ENCODE data around the gene DAPL1.

DAPL1 gene

DNA sequence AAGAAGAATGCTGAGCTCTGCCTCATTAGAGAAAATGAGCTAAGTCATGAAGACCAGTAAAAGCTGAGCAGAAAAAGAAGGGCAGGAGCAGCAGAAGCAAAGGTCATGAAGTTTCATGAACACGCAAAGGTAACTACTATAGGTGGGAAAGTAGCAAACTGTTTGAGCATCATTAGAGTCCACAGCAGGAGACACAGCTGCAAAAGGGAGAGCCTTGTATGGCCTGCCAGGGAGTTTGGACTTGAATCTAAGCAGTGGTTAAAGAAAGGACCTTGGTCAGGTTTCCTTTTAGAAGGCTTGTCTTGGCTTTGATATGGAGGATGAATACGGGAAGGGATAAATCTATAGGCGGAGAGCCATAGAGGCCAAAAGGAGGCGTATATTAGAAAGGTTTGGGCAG lies 34.0 kb downstream of the DAPL1 start:
- no peak overlapping the region for H4K8ac ChIP-seq (ENCODE audit: low read depth, low read length)
- no peak overlapping the region for H3K4ac ChIP-seq (ENCODE audit: low read length)
- H2AK5ac ChIP-seq (ENCODE audit: low read depth, low read length): no peak overlapping the region
- H3K79me1 ChIP-seq (ENCODE audit: low read depth, low read length): no peaks in the 10 kb centered on the region
- no peak overlapping the region for H3K18ac ChIP-seq (ENCODE audit: low read length)
- no peak overlapping the region for H3K27ac ChIP-seq (replicated peaks; ENCODE audit: low read length)
- H2BK5ac ChIP-seq (ENCODE audit: low read length): no peak overlapping the region
- H3K27me3 ChIP-seq (ENCODE audit: control insufficient read depth in 3 of 3, insufficient read depth in 3 of 3, low read depth in 1 of 3, low read length in 3 of 3): no peaks in the 10 kb centered on the region
- no peak overlapping the region for H3K9ac ChIP-seq (ENCODE audit: low read depth, low read length, poor library complexity)
- no peak for DNase-seq (ENCODE audit: low spot score)
- H4K91ac ChIP-seq (ENCODE audit: low read depth, low read length, poor library complexity): no peak overlapping the region
- H3K9me3 ChIP-seq (replicated peaks in 1 of 2; ENCODE audit: control insufficient read depth in 2 of 2, insufficient read depth in 1 of 2, low read depth in 1 of 2, low read length in 2 of 2): no peaks in the 10 kb centered on the region
- no peak overlapping the region for H2BK12ac ChIP-seq (ENCODE audit: low read length)
- no peak overlapping the region for H3K4me3 ChIP-seq (ENCODE audit: low read length in 2 of 2)
- H3K36me3 ChIP-seq (replicated peaks in 1 of 2; ENCODE audit: control insufficient read depth in 2 of 2, insufficient read depth in 2 of 2, low read length in 2 of 2): no peaks in the 10 kb centered on the region
- WGBS, 2 donors (ENCODE audit: extremely low coverage in 2 of 2, insufficient read length in 2 of 2, insufficient replicate concordance in 1 of 2): no CpG with 5 or more reads among the region's 4 CpGs
- H2AFZ ChIP-seq (ENCODE audit: low read length): no peak overlapping the region
- no peak overlapping the region for H3K4me2 ChIP-seq (ENCODE audit: insufficient read depth, low read length, poor library complexity, severe bottlenecking)
- no peak overlapping the region for H2BK15ac ChIP-seq (ENCODE audit: low read length)
- no peak overlapping the region for H2BK120ac ChIP-seq (ENCODE audit: low read depth, low read length)
- H3K23ac ChIP-seq (ENCODE audit: low read depth, low read length, poor library complexity): no peak overlapping the region
- H3K14ac ChIP-seq (ENCODE audit: low read length): no peak overlapping the region
- peaks cover 0 to 4% of the 10 kb centered on the region in 2 donors for H3K4me1 ChIP-seq (ENCODE audit: control insufficient read depth in 2 of 2, insufficient read depth in 1 of 2, low read depth in 1 of 2, low read length in 2 of 2)

GRCh38 chr2:158830201-158830600 lies 35.1 kb downstream of the DAPL1 start:
- DNase-seq (ENCODE audit: low spot score): no peak
- no peaks in the 10 kb centered on the region for H3K79me1 ChIP-seq (ENCODE audit: low read depth, low read length)
- no peak overlapping the region for H3K14ac ChIP-seq (ENCODE audit: low read length)
- H3K4me3 ChIP-seq (ENCODE audit: low read length in 2 of 2): no peak overlapping the region
- no peaks in the 10 kb centered on the region for H3K9me3 ChIP-seq (replicated peaks in 1 of 2; ENCODE audit: control insufficient read depth in 2 of 2, insufficient read depth in 1 of 2, low read depth in 1 of 2, low read length in 2 of 2)
- no peaks in the 10 kb centered on the region for H3K36me3 ChIP-seq (replicated peaks in 1 of 2; ENCODE audit: control insufficient read depth in 2 of 2, insufficient read depth in 2 of 2, low read length in 2 of 2)
- H2BK15ac ChIP-seq (ENCODE audit: low read length): no peak overlapping the region
- H4K8ac ChIP-seq (ENCODE audit: low read depth, low read length): no peak overlapping the region
- WGBS, 2 donors (ENCODE audit: extremely low coverage in 2 of 2, insufficient read length in 2 of 2, insufficient replicate concordance in 1 of 2): no CpG with 5 or more reads among the region's 4 CpGs
- no peaks in the 10 kb centered on the region for H3K27me3 ChIP-seq (ENCODE audit: control insufficient read depth in 3 of 3, insufficient read depth in 3 of 3, low read depth in 1 of 3, low read length in 3 of 3)
- H2BK5ac ChIP-seq (ENCODE audit: low read length): no peak overlapping the region
- no peak overlapping the region for H3K27ac ChIP-seq (replicated peaks; ENCODE audit: low read length)
- no peak overlapping the region for H2BK12ac ChIP-seq (ENCODE audit: low read length)
- H4K91ac ChIP-seq (ENCODE audit: low read depth, low read length, poor library complexity): no peak overlapping the region
- no peak overlapping the region for H3K9ac ChIP-seq (ENCODE audit: low read depth, low read length, poor library complexity)
- no peak overlapping the region for H2AK5ac ChIP-seq (ENCODE audit: low read depth, low read length)
- H2BK120ac ChIP-seq (ENCODE audit: low read depth, low read length): no peak overlapping the region
- H2AFZ ChIP-seq (ENCODE audit: low read length): no peak overlapping the region
- no peak overlapping the region for H3K18ac ChIP-seq (ENCODE audit: low read length)
- peaks cover 0 to 4% of the 10 kb centered on the region in 2 donors for H3K4me1 ChIP-seq (ENCODE audit: control insufficient read depth in 2 of 2, insufficient read depth in 1 of 2, low read depth in 1 of 2, low read length in 2 of 2)
- H3K4ac ChIP-seq (ENCODE audit: low read length): no peak overlapping the region
- H3K4me2 ChIP-seq (ENCODE audit: insufficient read depth, low read length, poor library complexity, severe bottlenecking): no peak overlapping the region
- H3K23ac ChIP-seq (ENCODE audit: low read depth, low read length, poor library complexity): no peak overlapping the region

DNA sequence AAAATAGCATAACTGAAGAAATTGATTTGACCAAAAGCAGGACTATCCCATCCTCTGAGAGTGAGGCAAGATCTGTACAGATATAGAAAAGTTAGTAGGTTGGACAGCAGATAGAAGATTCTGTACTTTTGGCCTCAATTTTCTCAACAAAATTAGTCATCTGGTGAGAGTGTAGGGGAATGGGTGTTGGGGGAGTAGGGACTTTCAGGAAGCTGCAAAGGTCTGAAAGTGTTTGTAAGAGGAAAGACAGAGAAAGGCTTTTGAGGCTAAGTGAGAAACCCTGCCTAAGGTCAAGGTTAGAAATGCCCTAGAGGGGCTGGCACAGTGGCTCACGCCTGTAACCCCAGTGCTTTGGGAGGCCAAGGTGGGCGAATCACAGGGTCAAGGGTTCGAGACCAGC lies 40.3 kb downstream of the DAPL1 start:
- no peaks in the 10 kb centered on the region for H3K9me3 ChIP-seq (replicated peaks in 1 of 2; ENCODE audit: control insufficient read depth in 2 of 2, insufficient read depth in 1 of 2, low read depth in 1 of 2, low read length in 2 of 2)
- no CpG with 5 or more reads among the region's 3 CpGs for WGBS, 2 donors (ENCODE audit: extremely low coverage in 2 of 2, insufficient read length in 2 of 2, insufficient replicate concordance in 1 of 2)
- H4K91ac ChIP-seq (ENCODE audit: low read depth, low read length, poor library complexity): no peak overlapping the region
- H3K14ac ChIP-seq (ENCODE audit: low read length): no peak overlapping the region
- H3K27me3 ChIP-seq (ENCODE audit: control insufficient read depth in 3 of 3, insufficient read depth in 3 of 3, low read depth in 1 of 3, low read length in 3 of 3): peaks cover 0 to 2% (median 0%) of the 10 kb centered on the region in 3 experiments
- no peak overlapping the region for H2AK5ac ChIP-seq (ENCODE audit: low read depth, low read length)
- H3K36me3 ChIP-seq (replicated peaks in 1 of 2; ENCODE audit: control insufficient read depth in 2 of 2, insufficient read depth in 2 of 2, low read length in 2 of 2): no peaks in the 10 kb centered on the region
- H3K9ac ChIP-seq (ENCODE audit: low read depth, low read length, poor library complexity): no peak overlapping the region
- no peak overlapping the region for H3K27ac ChIP-seq (replicated peaks; ENCODE audit: low read length)
- no peak overlapping the region for H2BK5ac ChIP-seq (ENCODE audit: low read length)
- H4K8ac ChIP-seq (ENCODE audit: low read depth, low read length): no peak overlapping the region
- no peak overlapping the region for H3K23ac ChIP-seq (ENCODE audit: low read depth, low read length, poor library complexity)
- no peak overlapping the region for H3K4ac ChIP-seq (ENCODE audit: low read length)
- no peak overlapping the region for H3K18ac ChIP-seq (ENCODE audit: low read length)
- no peak overlapping the region for H3K4me2 ChIP-seq (ENCODE audit: insufficient read depth, low read length, poor library complexity, severe bottlenecking)
- no peak overlapping the region for H2BK12ac ChIP-seq (ENCODE audit: low read length)
- no peak overlapping the region for H3K4me3 ChIP-seq (ENCODE audit: low read length in 2 of 2)
- no peaks in the 10 kb centered on the region for H3K79me1 ChIP-seq (ENCODE audit: low read depth, low read length)
- H2AFZ ChIP-seq (ENCODE audit: low read length): no peak overlapping the region
- no peaks in the 10 kb centered on the region for H3K4me1 ChIP-seq (ENCODE audit: control insufficient read depth in 2 of 2, insufficient read depth in 1 of 2, low read depth in 1 of 2, low read length in 2 of 2)
- H2BK120ac ChIP-seq (ENCODE audit: low read depth, low read length): no peak overlapping the region
- no peak for DNase-seq (ENCODE audit: low spot score)
- H2BK15ac ChIP-seq (ENCODE audit: low read length): no peak overlapping the region

- DNase-seq (ENCODE audit: low spot score): no peak
- no peak overlapping the region for H2AK5ac ChIP-seq (ENCODE audit: low read depth, low read length)
- no peak overlapping the region for H4K8ac ChIP-seq (ENCODE audit: low read depth, low read length)
These were observed 42.5 kb downstream of the DAPL1 start for GRCh38 chr2:158837645-158838044.

More at GRCh38 chr2:158837645-158838044, 42.5 kb downstream of the DAPL1 start:
- Histone ChIP-seq H3K36me3 (replicated peaks in 1 of 2; ENCODE audit: control insufficient read depth in 2 of 2, insufficient read depth in 2 of 2, low read length in 2 of 2) (no peaks in the 10 kb centered on the region), H2BK12ac (ENCODE audit: low read length) (no peak overlapping the region), H3K23ac (ENCODE audit: low read depth, low read length, poor library complexity) (no peak overlapping the region), H3K4me2 (ENCODE audit: insufficient read depth, low read length, poor library complexity, severe bottlenecking) (no peak overlapping the region), H3K27ac (replicated peaks; ENCODE audit: low read length) (no peak overlapping the region), H2AFZ (ENCODE audit: low read length) (no peak overlapping the region), H3K27me3 (ENCODE audit: control insufficient read depth in 3 of 3, insufficient read depth in 3 of 3, low read depth in 1 of 3, low read length in 3 of 3) (peaks cover 0 to 6% (median 0%) of the 10 kb centered on the region in 3 experiments), H2BK5ac (ENCODE audit: low read length) (no peak overlapping the region), H3K9ac (ENCODE audit: low read depth, low read length, poor library complexity) (no peak overlapping the region), H4K91ac (ENCODE audit: low read depth, low read length, poor library complexity) (no peak overlapping the region), H3K4me3 (ENCODE audit: low read length in 2 of 2) (no peak overlapping the region), H3K4ac (ENCODE audit: low read length) (no peak overlapping the region), H3K18ac (ENCODE audit: low read length) (no peak overlapping the region), H3K14ac (ENCODE audit: low read length) (no peak overlapping the region), H3K79me1 (ENCODE audit: low read depth, low read length) (no peaks in the 10 kb centered on the region), H3K4me1 (ENCODE audit: control insufficient read depth in 2 of 2, insufficient read depth in 1 of 2, low read depth in 1 of 2, low read length in 2 of 2) (no peaks in the 10 kb centered on the region), H2BK120ac (ENCODE audit: low read depth, low read length) (no peak overlapping the region), H2BK15ac (ENCODE audit: low read length) (no peak overlapping the region), H3K9me3 (replicated peaks in 1 of 2; ENCODE audit: control insufficient read depth in 2 of 2, insufficient read depth in 1 of 2, low read depth in 1 of 2, low read length in 2 of 2) (no peaks in the 10 kb centered on the region)
- WGBS, 2 donors (ENCODE audit: extremely low coverage in 2 of 2, insufficient read length in 2 of 2, insufficient replicate concordance in 1 of 2): no CpG with 5 or more reads among the region's 2 CpGs
